Measurements from ENCODE around the gene GOLGA3.
"Not testable (repeated sequence)": the region's sequence is repeated elsewhere in the genome, so short reads cannot be mapped to it uniquely, and the experiment has no call there.

Gene GOLGA3

DNA sequence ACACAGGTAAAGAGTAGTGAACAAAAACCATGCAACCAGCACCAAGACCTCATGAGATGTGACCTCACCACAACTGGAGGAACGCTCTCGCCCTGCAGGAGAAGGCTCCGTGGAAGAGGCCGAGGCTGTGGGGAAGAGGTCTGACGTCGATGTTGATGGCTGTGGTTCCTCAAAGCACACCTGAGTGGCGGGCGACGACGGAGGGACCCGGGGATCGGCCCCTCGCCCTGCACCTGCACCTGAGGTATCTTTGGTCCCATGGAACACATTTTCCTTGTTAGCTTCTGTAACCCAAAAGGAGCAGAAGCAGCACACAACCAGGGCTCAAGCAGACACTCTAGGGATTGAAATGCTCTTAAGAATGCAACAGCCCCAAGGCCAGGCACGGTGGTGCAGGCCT is 40.9 kb upstream of the GOLGA3 start:
- H3K27ac ChIP-seq: no peak overlapping the region
- TF ChIP-seq, protein P1, sequence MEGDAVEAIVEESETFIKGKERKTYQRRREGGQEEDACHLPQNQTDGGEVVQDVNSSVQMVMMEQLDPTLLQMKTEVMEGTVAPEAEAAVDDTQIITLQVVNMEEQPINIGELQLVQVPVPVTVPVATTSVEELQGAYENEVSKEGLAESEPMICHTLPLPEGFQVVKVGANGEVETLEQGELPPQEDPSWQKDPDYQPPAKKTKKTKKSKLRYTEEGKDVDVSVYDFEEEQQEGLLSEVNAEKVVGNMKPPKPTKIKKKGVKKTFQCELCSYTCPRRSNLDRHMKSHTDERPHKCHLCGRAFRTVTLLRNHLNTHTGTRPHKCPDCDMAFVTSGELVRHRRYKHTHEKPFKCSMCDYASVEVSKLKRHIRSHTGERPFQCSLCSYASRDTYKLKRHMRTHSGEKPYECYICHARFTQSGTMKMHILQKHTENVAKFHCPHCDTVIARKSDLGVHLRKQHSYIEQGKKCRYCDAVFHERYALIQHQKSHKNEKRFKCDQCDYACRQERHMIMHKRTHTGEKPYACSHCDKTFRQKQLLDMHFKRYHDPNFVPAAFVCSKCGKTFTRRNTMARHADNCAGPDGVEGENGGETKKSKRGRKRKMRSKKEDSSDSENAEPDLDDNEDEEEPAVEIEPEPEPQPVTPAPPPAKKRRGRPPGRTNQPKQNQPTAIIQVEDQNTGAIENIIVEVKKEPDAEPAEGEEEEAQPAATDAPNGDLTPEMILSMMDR (conservative IDR thresholded peaks at IDR 0.05): no peak

DNA sequence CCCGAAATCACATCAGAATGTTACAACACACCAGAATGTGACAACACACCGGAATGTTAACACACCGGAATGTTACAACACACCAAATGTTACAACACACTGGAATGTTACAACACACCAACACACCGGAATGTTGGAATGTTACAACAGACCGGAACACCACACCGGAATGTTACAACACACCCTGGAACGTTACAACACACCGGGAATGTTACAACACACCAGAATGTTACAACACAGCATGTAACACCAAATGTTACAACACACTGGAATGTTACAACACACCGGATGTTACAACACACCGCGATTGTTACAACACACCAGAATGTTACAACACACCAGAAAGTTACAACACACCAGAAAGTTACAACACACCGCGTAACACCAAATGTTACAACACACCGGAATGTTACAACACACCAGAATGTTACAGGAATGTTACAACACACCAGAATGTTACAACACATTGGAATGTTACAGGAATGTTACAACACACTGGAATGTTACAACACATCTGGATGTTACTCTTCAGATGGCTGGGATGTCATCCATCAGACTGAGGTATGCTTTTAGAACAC is 37.7 kb upstream of the GOLGA3 start:
- TF ChIP-seq, protein P1 (conservative IDR thresholded peaks at IDR 0.05): no peak
- no peak for TF ChIP-seq ZFX (IDR thresholded peaks at IDR 0.05)
- no peak overlapping the region for H3K27ac ChIP-seq

DNA sequence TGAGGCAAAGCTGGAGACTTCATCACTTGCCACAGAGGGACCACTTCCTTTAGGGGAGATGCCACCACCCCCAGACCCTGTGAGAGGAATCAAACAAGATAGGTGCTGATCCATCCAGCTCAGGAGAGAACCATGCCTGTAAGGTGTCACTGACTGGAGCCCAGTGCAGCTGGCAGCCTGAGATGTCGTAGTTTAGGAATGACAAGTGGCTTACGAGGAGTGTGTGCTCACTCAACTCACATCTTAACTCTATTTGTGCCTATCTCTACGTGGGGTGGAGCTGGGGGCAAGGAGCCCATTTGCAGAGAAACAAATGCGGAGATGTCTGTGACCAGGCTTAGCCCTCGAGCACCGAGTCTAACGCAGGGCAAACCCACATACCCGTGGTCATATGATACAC is 32.9 kb upstream of the GOLGA3 start:
- TF ChIP-seq, protein P1 (conservative IDR thresholded peaks at IDR 0.05): no peak
- no peak for TF ChIP-seq ZFX (IDR thresholded peaks at IDR 0.05)
- no peak overlapping the region for H3K27ac ChIP-seq

GRCh38 chr12:132858718-132859266 is 30.1 kb upstream of the GOLGA3 start:
- no peak overlapping the region for H3K27ac ChIP-seq

GRCh38 chr12:132857019-132857418 is 28.4 kb upstream of the GOLGA3 start:
- not testable (repeated sequence) for H3K27ac ChIP-seq

More at GRCh38 chr12:132858718-132859266, 30.1 kb upstream of the GOLGA3 start:
- TF ChIP-seq, protein P1 (conservative IDR thresholded peaks at IDR 0.05): no peak
- TF ChIP-seq ZFX (IDR thresholded peaks at IDR 0.05): no peak

DNA sequence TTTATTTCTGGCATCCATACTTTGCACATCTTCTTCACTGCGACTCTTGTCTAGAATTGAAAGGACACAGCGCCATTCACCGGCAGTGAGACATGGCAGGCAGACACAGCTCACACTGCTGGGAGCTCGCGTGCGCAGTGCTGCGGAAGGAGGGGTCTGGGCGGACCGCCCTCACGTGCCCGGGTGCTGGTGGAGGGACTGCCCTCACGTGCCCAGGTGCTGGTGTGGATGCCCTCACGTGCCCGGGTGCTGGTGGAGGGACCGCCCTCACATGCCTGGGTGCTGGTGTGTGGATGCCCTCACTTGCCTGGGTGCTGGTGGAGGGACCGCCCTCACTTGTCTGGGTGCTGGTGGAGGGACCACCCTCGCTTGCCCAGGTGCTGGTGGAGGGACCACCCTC is 27.9 kb upstream of the GOLGA3 start:
- no peak overlapping the region for H3K27ac ChIP-seq

GRCh38 chr12:132855211-132855610 is 26.5 kb upstream of the GOLGA3 start:
- not testable (repeated sequence) for H3K27ac ChIP-seq

More for the DNA sequence above, 27.9 kb upstream of the GOLGA3 start:
- TF ChIP-seq ZFX (IDR thresholded peaks at IDR 0.05): no peak
- TF ChIP-seq, protein P1 (conservative IDR thresholded peaks at IDR 0.05): no peak

DNA sequence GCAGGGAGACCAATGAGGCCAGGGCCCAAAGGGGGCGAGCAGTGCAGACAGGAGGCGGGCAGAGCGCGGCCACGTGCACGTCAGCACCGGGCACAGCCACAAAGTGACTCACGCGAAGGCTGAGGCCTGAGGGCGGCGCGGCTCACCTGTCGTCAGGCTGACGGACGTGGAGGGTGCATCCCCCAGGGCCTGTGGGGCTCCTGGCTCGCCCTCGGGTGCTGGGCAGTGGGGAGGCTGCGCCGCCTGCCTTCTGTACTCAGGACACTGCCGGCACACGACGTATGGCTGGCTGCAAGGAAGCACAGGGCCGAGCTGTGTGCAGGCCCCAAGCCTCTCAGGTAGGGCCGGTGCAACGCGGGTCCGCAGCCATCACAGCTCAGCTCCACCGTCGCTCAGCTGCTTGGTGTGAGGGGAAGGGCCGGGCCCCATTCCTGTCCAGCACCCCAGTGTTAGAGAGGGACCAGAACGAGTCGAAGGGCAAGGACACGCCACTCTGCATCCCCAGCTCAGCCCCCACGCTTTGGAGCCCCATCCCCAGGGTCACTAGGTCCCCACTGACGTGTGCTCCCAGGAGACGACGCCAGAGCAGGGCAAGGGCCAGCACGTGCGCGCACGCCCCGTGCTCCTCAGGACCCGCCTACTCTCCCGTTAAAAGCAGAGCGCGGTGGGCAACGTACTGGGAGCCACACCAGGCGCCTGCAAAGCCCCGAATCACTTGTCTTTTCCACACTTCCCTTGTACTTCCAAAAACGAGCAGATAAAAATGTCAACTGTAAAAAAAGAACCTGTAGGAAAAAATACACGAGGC is 24.8 kb upstream of the GOLGA3 start:
- TF ChIP-seq ZFX (IDR thresholded peaks at IDR 0.05): no peak
- no peak overlapping the region for H3K27ac ChIP-seq

DNA sequence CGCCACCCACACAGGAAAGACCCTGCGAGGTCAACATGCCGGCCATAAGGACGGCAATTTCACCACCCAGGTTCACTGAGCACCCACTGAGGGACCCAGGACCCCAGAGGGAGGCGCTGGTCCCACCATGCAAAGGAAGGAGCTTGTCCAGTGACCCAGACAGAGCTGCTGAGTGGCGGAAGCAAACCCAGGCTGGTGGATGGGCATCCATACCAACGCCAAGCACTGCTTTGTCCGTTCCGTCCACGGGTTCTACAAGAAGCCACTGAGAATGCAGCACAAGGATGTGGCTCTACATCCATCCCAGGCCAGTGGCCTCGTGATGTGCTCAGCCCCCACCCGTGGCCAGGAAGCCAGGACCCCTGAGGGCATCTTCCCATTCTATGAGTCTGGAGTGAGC is 23.8 kb upstream of the GOLGA3 start:
- TF ChIP-seq, protein P1 (conservative IDR thresholded peaks at IDR 0.05): no peak
- TF ChIP-seq ZFX (IDR thresholded peaks at IDR 0.05): no peak
- H3K27ac ChIP-seq: no peak overlapping the region

All from C4-2B (cell line).